ENCODE data around the gene NAALADL2. TPM values are rescaled to one million over a fixed set of nuclear protein-coding genes. Genes with fewer than 3 reads are reported as not detected.

The NAALADL2 gene
- total RNA-seq, 1 experiment from 2014 or later: 1.6 TPM

DNA sequence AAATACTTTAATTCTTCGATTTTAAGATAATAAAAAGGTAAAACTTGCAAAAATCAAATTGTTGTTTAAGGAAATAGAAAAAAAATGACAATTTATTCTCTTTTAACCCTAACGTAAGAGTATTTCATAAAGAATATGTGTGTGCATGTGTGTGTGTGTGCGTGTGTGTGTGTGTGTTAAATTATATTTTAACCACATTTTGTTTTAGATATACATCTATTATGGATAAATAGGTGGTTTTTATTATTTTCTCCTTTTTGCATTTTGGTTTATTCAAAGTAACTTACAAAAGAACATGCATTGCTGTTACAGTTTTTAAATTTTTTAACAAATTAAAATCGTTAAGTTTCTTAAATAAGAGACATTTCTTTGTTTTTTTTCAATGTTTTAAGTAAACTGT is 414.4 kb downstream of the NAALADL2 start:
- no peak overlapping the region for H3T11ph ChIP-seq (ENCODE audit: low read length)
- no peak overlapping the region for H2BK120ac ChIP-seq (ENCODE audit: low read depth, low read length, poor library complexity, severe bottlenecking)
- no peaks in the 10 kb centered on the region for H3K9me3 ChIP-seq (ENCODE audit: control insufficient read depth, low read depth, low read length)
- no peak overlapping the region for H3K18ac ChIP-seq (ENCODE audit: insufficient read length, low read depth, low read length)
- Mint-ChIP-seq H3K27ac (no peak overlapping the region), H3K36me3 (ENCODE audit: insufficient read depth in 1 of 3, low read depth in 3 of 3) (no peaks in the 10 kb centered on the region), H3K4me3 (no peak overlapping the region), H3K9me3 (no peaks in the 10 kb centered on the region), H3K27me3 (ENCODE audit: low read depth) (no peaks in the 10 kb centered on the region), H3K4me1 (no peaks in the 10 kb centered on the region)
- H4K20me1 ChIP-seq (ENCODE audit: control insufficient read depth, insufficient read depth, insufficient read length): no peaks in the 10 kb centered on the region
- no peak overlapping the region for H3K14ac ChIP-seq (ENCODE audit: insufficient read depth, low read length)
- no CpG with 5 or more reads among the region's 4 CpGs for whole genome bisulfite sequencing (ENCODE audit: extremely low coverage, insufficient read length, low lambda C conversion rate)
- no peak overlapping the region for H2BK12ac ChIP-seq (ENCODE audit: insufficient read length, low read depth, low read length)
- no peaks in the 10 kb centered on the region for H3K27me3 ChIP-seq (ENCODE audit: insufficient read depth, low read length)
- no peak overlapping the region for H4K8ac ChIP-seq (replicated peaks; ENCODE audit: insufficient read length, low read depth, low read length)
- no peaks in the 10 kb centered on the region for H3K79me1 ChIP-seq (ENCODE audit: insufficient read depth, low read depth, low read length, poor library complexity, severe bottlenecking)
- no peak overlapping the region for H4K5ac ChIP-seq (ENCODE audit: insufficient read length, low read depth, low read length)
- H3K56ac ChIP-seq (ENCODE audit: insufficient read length, low read depth, low read length): no peak overlapping the region
- H2BK15ac ChIP-seq (ENCODE audit: low read depth, low read length): no peak overlapping the region
- H2AFZ ChIP-seq (ENCODE audit: low read length): no peak overlapping the region
- no peak overlapping the region for H3K23ac ChIP-seq (ENCODE audit: insufficient read length, low read depth, low read length)
- no peak overlapping the region for H4K91ac ChIP-seq (ENCODE audit: insufficient read length, low read depth, low read length)
- no peak overlapping the region for H3K9ac ChIP-seq (ENCODE audit: extremely low read depth, insufficient read length, low read length)
- H3K4me2 ChIP-seq (ENCODE audit: insufficient read depth, insufficient read length, low read length): no peak overlapping the region
- no peak overlapping the region for H3K27ac ChIP-seq (ENCODE audit: insufficient read length, low read depth, low read length)
- no peak overlapping the region for H2BK5ac ChIP-seq (ENCODE audit: insufficient read length, low read length)
- no peak for DNase-seq
- H3K4ac ChIP-seq (ENCODE audit: low read depth, low read length): no peak overlapping the region
- TF ChIP-seq, protein P1, sequence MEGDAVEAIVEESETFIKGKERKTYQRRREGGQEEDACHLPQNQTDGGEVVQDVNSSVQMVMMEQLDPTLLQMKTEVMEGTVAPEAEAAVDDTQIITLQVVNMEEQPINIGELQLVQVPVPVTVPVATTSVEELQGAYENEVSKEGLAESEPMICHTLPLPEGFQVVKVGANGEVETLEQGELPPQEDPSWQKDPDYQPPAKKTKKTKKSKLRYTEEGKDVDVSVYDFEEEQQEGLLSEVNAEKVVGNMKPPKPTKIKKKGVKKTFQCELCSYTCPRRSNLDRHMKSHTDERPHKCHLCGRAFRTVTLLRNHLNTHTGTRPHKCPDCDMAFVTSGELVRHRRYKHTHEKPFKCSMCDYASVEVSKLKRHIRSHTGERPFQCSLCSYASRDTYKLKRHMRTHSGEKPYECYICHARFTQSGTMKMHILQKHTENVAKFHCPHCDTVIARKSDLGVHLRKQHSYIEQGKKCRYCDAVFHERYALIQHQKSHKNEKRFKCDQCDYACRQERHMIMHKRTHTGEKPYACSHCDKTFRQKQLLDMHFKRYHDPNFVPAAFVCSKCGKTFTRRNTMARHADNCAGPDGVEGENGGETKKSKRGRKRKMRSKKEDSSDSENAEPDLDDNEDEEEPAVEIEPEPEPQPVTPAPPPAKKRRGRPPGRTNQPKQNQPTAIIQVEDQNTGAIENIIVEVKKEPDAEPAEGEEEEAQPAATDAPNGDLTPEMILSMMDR (conservative IDR thresholded peaks at IDR 0.05): no peak
- no peaks in the 10 kb centered on the region for H3K4me1 ChIP-seq (ENCODE audit: insufficient read depth, low read length)
- no peaks in the 10 kb centered on the region for H3K23me2 ChIP-seq (ENCODE audit: insufficient read length, low read depth, low read length, poor library complexity, severe bottlenecking)
- no peak overlapping the region for H2BK20ac ChIP-seq (ENCODE audit: low read depth, low read length, poor library complexity, severe bottlenecking)
- no peaks in the 10 kb centered on the region for H3K79me2 ChIP-seq (ENCODE audit: insufficient read depth, low read length)
- no peak overlapping the region for H2AK5ac ChIP-seq (ENCODE audit: insufficient read length, low read length)

All from H9 (cell line).